Stimulated activated CD8-positive, alpha-beta memory T cell treated with anti-CD3 and anti-CD28 coated beads, Interleukin-4, amount 100 ng/mL, for 4 hours (primary cell): Measurements from ENCODE around the gene CEP104.
"Not testable (repeated sequence)": the region's sequence is repeated elsewhere in the genome, so short reads cannot be mapped to it uniquely, and the experiment has no call there.

Experiments used
- DNase-seq, 2 donors: peaks; one replicate each; pipeline ENCODE4 v3.0.0-alpha.2; 2020; ENCODE audit warnings: low read depth in 2 of 2, low spot score in 1 of 2

CEP104 gene

DNA sequence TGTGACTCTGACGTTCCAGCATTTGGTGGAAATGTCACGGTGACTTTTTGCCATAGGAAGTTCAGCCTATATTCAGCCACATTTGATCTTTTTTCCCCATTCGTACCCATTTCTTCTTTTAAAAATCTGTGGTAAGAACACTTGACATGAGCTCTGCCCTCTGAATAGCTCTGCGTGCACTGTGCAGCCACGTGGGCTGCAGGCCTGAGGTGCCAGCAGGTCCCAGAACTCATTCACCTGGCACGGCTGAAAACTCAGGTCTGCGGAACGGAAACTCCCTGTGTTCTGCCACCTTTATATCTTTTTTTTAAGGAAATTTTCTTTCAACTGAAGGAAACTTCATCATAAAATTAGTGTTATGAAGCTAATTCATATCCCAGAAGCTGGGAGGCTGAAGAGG, 28.6 kb downstream of the CEP104 start:
- DNase-seq, result no peak

DNA sequence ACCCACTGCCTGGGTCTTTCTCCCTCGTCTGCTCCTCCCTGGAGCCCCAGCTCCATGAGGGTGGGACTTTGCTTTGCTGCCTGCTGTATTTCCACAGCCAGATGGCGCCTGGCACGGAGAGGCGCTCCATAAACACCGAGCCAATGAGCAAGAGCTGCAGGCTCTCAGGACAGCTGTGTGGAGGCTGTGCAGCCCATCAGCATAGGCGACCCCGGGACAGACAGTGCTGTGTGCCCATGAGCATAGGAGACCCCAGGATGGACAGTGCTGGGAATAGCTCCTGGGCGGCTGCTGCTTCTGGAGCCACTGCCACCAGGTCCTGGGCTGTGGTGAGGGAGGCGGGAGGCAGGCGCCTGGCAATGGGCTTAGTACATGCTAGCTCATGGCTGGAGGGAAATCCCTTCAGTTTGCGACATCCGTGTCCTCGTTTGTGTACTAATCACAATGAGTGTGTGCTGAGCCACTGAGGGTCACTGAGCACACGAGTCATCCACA, 29.2 kb downstream of the CEP104 start:
- no peak for DNase-seq

DNA sequence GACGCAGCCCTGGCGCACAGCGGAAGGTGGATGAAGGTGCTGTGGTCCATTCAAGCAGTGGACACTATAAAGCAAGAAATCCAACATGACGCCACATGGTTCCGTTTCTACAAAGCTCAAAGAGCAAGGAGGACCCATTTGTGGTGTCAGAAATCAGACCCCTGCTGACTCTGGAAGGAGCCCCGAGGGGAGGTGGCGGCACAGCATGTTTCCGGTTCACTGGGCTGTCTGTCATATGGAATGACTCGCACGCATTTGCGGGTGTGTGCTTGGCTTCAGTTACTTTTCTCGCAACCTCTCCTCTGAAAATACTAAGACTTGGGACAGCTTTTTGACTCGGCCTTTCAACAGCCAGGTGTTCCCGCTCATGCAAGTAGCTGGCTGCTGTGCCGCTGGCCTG, 31.7 kb downstream of the CEP104 start:
- DNase-seq, result no peak

DNA sequence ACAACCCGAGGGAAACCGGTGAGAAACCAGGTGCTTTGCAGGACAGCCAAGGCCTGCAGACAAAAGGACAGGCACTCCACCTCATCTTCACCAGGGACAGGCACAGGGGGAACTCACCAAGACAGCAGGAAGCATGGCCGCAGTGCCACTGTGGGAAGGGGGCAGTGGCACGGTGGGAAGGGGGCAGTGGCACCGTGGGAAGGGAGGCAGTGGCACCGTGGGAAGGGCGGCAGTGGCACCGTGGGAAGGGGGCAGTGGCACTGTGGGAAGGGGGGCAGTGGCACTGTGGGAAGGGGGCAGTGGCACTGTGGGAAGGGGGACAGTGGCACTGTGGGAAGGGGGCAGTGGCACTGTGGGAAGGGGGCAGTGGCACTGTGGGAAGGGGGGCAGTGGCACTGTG, 32.4 kb downstream of the CEP104 start:
- no peak for DNase-seq

DNA sequence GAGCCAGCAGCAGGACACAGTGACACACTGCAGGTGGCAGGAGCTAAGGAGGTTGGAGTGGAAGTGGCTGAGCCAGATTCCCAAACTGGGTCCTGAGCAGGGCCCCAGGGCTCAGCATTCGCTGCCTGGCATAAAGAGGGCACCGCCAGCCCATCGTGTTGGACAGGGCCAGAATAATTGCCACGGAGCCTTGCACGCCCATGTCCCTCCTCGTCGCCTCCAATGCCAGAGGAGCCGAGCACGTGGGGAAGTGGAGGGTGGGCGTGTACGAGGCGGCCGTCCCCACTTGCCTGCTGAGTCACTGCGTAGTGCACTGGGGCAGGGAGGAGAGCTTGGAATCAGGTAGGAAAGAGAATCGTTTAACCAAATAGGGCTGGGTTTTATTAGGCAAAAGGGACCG, 34.6 kb downstream of the CEP104 start:
- DNase-seq, result no peak

DNA sequence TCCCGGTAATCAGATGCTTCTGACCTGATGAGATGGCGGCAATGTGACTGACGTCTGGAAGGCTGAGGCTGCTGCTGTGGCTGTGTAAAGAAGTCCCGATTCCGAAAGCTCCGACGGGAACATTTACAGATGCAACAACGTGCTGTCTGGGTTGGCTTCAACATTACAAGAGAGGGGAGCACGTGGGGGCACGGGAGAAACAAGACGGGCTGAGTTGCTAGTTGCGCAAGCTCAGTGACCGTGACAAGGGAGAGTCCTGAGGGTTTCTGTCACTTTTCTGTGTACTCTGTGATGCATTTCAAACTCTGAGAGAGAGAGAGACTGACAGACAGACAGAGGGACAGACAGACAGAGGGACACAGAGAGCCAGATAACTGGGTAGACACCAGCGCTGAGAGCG, 35.1 kb downstream of the CEP104 start:
- no peak for DNase-seq

DNA sequence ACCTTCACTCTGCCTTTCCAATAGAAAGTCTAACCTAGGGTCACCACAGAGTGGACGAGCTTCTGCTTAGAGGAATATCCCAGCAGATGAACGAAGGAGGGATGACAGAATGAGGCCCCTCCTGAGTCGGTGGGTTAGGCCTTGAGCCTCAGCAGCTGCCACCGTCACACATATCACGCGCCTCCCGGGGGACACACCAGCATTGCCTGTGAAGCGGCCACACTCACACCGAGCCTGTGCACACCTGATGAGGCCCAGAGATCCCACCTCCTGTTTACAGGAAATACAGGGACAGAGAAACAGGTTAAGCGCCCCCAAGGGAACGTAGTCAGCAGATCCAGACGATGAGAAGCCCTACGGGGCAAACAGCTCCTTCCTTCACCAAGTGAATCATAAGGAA, 35.6 kb downstream of the CEP104 start:
- no peak for DNase-seq

DNA sequence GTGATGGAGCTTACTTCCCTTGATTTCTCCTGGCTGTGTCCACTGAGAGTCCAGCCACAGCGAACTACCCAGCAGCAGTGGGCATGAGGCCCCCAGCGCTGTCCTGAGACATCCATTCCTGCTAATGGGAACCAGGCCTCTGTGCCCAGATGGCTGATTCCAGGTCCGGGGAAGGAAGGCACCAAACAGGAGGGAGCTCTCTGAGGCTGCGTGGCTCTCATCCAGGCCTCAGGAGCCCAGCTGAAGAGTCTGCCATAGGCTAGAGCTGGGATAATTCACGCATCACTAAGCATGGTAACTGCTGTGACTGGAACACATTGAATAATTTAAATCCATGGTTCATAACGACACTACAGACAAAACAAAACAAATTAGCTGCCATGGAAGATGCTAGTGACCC, 36.0 kb downstream of the CEP104 start:
- no peak for DNase-seq

DNA sequence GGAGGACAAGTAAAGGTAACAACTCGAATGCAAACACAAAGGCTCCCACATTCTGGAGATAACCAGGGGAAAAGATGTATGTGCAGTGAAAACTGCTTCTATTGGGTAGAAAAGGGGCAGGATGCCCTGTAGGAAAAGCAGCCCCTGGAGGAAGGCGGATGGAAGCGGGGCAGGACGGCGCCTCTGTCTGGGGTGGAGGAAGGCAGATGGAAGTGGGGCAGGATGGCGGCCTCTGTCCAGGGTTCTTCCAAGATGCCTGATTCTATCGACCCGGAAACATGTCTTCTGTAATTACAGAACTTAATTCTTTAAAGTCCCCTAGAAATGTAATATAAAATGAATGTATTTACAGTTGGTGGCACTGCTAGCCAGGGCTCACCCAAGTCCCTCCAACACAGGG, 36.7 kb downstream of the CEP104 start:
- no peak for DNase-seq

DNA sequence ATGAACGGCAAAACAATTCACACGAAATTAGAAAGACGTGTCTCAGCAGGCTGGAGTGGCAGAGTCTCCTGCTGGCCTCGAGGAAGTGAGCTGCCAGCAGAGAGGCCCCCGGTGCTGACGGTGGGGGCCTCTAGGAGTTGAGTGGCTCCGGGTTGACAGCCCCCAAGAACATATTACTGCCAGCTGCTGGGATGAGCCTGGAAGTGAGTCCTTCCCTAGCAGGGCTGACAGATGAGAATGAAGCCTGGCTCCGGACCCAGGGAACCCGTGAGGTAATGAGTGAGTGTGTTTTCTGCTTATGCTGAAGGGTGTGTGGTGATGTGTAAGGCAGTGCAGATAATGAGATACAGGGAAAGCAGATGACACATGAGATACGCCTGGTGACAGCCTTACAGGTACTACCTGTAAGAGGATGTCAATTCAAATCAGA, 37.2 kb downstream of the CEP104 start:
- no peak for DNase-seq

DNA sequence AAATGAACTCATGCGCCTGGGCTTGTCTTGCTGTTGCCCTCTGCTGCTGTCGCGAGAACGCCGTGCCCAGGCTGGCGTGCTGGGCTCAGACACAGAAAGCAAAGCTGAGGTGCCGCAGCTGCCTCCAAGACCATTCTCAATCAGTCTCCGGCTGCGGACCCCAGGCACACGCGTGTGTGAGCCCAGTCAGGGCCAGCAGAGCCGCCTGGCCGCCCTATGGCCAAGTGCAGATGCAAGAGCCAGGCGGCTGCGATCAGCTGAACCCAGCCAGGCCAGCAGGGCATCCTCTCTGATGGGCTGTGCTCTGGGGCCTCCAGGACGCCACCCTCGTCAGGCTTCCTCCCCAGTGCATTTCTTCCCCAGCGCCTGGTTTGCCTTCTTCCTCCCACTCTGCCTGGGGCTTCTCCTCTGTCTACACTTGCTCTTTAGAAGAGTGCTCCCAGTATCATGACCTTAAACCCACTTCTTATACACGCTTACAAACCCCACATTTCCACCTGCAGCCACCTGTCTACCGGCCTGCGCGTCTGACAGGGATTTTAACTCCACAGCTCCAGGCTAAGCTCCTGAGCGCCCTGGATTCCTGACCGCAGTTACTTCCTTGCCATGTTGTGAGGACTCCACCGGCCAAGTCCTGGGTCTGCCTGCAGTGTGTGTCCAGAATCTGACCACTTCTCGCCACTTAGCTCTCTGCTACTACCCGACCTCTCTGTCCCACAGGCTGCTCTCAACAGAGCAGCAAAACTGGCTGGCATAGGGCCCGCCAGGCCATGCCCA, 39.0 kb downstream of the CEP104 start:
- DNase-seq, result no peak

DNA sequence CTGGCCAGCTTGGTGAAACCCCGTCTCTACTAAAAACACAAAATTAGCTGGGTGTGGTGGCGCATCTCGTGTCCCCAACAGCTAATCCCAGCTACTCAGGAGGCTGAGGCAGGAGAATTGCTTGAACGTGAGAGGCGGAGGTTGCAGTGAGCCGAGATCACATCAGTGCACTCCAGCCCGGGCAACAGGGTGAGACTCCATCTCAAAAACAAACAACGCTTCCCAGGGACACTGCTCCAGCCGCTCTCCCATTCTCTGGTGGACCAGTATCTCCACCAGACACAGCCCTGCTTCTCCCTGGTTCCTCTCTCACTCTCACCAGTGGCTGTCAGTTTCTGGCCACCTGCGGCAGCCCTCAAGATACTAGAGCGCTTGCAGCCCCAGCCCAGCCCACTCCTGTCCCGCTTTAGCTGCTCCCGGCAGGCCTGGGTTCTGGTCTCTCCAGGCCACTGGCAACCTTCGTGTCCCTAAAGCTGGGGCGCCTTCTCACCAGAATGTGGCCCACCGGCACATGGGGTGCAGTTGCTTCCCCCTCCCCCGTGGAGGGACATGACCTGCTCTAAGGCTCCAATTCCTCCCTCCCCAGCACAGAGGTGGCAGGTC, 39.8 kb downstream of the CEP104 start:
- no peak for DNase-seq

DNA sequence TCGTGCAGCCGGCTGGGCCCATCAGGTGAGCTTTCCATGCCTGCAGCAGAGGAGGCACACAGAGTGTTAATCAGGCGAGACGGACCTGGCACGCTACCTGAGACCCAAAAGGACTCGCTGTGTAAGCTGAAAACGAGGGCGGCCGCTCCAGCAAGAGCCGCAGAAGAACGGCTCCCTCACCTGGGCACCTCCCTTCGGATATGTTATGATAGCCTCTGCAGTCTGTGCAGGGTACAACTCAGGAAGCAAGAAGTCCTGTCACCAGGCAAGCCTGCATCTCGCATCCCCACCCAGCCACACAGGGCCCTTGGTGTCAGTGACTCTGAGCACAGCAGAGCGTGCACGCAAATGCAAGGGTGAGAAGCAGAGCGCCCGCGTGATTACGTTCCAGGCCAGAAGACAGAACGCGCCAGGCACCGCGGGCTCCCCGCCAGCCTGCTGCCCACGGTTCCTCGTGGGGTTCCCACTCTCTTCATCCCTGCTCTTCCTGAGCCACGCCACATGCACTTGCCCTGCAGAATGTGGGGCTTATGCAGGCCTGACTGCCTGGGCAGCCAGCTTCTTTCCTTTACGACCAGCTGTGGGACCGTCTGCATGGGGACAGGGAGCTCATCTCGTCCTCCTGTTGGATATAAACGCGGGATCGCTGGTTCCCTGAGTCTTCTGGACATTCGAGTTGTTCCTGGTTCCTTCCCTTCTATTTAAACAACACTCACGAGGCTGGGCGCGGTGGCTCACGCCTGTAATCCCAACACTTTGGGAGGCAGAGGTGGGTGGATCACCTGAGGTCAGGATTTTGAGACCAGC, 40.5 kb downstream of the CEP104 start:
- DNase-seq, result no peak

DNA sequence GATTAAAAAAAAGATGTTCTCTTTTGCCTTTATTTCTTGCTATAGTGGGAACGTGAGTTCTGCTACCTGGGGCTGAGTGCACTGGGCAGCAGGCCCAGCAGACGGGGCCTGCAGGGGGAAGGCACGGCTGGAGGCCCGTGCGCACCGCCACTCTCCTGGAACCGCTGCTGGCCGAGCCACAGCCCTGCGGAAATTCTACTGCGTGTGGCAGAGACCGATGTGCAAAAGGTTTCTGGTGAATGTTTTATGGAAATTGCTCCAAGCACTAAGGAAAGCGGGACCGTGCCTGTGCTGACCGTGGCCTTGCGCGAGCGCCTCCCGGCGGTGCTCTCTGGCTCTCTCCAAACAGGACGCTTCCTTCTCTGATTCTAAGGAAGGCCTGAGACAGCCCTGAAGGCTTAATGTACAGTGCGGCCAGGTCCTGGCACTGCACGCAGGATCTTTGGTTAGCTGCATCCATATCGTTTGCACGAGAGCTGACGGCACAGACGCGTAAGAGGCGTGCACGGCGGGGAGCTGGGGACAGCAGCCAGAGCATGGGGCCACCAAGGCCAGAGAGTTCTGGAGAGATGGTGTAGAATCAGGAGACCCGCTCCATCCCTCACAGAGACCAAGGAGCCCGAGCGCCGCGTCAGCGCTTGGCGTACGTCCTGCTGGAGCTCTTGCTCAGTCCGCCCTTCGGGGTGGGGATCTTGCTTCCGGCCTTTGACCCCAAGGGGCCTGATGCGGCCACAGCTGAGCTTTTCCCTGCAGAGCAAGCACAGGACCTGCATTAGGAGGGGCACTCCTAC, 42.0 kb downstream of the CEP104 start:
- DNase-seq, result no peak

DNA sequence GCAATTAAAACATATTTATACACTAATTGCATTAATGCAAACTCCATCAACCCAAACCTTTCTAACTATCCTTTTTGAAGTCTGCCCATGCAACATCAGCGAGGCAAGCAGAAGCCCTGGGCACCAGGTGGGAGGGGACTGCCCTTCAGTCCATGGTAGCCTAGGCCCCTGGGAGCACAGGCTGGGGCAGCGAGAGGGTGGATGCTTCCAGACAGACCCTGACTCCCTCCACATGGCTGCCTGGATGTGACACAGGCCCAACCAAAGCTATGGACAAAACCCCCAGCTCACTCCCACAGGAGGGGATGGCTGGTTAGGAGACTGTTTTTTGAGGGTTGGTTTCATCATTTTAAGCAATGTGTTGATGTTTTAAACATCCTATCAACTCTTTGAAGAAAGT, 42.9 kb downstream of the CEP104 start:
- no peak for DNase-seq

DNA sequence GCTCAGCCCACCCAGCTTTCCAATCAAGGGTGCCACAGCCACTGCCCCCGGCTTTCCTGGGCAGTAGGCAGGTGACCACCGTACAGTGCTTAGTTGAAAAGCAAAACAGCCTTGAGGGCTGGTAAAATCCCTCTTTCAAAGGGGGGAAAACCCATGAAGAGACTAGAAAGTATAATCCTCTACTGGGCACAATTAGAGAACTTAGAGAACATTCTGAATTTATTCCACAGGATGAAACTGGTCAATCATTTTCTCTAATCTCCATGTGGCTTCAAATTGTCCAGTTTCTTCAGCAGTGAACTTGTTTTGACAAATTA, 45.5 kb downstream of the CEP104 start:
- DNase-seq, result no peak

DNA sequence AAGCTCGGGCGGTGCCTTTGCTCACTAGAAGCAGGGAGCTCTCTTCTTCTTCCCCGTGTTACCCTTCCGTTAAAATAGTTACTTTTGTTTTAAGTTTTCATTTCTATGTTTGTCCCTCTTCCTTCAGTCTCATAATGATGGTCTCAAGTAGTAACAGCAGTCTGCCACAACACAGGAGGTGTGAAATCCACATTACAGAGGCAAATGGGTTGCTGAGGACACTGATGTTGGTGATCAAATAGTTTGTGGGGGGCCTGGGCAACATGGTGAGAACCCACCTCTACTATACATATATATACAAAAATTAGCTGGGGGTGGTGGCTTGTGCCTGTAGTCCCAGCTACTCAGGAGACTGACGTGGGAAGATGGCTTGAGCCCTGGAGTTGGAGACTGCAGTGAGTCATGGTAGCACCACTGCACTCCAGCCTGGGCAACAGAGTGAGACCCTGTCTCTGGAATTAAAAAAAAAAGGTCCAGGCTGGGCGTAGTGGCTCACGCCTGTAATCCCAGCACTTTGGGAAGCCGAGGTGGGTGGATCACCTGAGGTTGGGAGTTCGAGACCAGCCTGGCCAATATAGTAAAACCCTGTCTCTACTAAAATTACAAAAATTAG, 46.8 kb downstream of the CEP104 start:
- not testable (repeated sequence) for DNase-seq

DNA sequence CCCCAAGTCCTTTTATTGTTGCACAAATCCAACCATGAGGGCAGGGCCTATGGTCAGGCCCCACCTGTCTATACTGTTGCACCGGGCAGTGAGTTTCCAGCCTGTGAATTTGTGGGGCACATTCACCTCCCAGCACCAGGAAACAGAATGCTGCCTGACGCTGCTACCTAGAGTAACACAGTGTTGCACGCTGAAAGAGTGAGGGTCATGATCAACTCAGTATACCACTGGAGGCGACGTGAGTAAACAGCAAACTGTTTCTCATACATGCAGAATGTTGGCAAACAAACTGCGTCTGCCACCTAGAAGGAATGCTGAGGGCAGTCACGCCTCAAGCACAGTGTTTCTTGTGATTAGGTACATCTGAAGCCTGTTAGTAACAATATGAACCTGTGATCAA, 47.3 kb downstream of the CEP104 start:
- DNase-seq, result no peak

DNA sequence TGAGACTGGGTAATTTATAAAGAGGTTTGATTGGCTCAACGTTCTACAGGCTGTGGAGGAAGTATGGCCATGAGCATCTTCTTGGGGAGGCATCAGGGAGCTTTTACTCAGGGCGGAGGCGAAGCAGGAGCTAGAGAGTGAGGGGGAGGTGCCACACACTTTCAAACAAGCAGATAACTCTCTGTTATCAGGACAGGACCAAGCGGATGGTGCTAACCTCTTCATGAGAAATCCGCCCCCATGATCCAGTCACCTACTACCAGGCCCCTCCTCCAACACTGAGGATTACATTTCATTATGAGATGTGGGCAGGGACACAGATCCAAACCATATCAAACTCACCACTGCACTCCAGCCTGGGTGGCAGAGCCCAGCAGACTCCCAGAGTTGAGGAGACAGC, 49.2 kb downstream of the CEP104 start:
- DNase-seq, result no peak

DNA sequence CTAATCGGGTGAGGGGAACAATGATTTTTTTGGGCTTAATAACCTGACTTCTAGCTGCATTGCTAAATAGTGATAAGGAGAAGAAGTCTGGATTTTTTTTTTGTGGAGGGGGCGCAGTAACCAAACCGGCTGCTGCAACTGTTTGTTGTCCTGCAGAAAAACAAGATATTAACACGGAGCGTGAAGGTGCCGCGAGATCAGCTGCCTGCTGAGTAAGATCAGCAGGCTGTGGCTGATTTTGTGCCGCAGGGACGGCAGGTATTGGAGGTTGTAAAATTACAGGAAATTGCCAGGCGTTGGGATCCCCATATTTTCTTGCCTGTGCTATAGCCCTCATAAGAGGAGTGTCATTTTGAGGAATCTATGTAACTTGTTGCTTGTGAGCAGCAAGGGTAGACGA, 52.0 kb downstream of the CEP104 start:
- DNase-seq, result no peak

DNA sequence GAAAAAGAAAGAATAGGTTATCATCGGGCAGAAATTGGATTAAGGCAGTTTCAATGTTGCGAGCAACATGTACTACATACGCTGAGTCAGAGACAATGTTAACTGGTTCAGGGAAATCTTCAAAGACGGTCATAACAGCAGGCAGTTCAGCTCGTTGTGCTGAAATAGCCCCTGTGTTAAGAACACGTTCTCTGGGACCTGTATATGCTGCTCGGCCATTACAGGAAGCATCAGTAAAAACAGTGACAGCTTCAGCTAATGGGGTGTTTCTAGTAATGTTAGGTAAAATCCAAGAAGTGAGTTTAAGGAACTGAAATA, 52.4 kb downstream of the CEP104 start:
- not testable (repeated sequence) for DNase-seq
